Breast epithelium (tissue), 4 donors: ENCODE results near the gene SLC4A1AP. TPM values are rescaled to one million over a fixed set of nuclear protein-coding genes. Genes with fewer than 3 reads are reported as not detected.
A peak's percentile ranks its signal among the peaks of the same experiment; 100 is the strongest.
"Not testable (repeated sequence)": the region's sequence is repeated elsewhere in the genome, so short reads cannot be mapped to it uniquely, and the experiment has no call there.

Source experiments
- DNase-seq, 2 donors: peaks; one replicate each; pipeline ENCODE4 v3.0.0-alpha.2; 2019; ENCODE audit warnings: low spot score in 2 of 2
- H3K27ac ChIP-seq, 2 donors: fragments of 200-600 bp; sonication (generic) in 1 of 2; one replicate each; pipeline ENCODE4 v1.5.1; 2016 to 2019; ENCODE audit warnings: mild to moderate bottlenecking in 1 of 2
- H3K27me3 ChIP-seq, 2 donors: fragments of 200-600 bp; sonication (generic) in 1 of 2; one replicate each; pipeline versions ENCODE4 v1.5.1 to v1.6.0; 2017 to 2019; ENCODE audit warnings: control low read depth in 1 of 2, mild to moderate bottlenecking in 1 of 2
- H3K36me3 ChIP-seq: fragments of 200-600 bp; one replicate; pipeline ENCODE4 v1.5.1; 2019
- H3K4me1 ChIP-seq, 2 donors: fragments of 200-600 bp; sonication (generic); one replicate each; pipeline ENCODE4 v1.5.1; 2016 to 2019; ENCODE audit warnings: control low read depth in 1 of 2
- H3K4me3 ChIP-seq, 3 donors: fragments of 200-600 bp; sonication (generic); 1 replicate in 2 of 3; 2 replicates in 1 of 3; pipeline ENCODE4 v1.5.1; 2016 to 2019; ENCODE audit warnings: mild to moderate bottlenecking in 3 of 3, moderate library complexity in 2 of 3
- H3K9me3 ChIP-seq, 2 donors: fragments of 200-600 bp; sonication (generic) in 1 of 2; one replicate each; pipeline ENCODE4 v1.5.1; 2016 to 2019; ENCODE audit warnings: control low read depth in 1 of 2
- POLR2A ChIP-seq: fragments of 450-650 bp; IDR thresholded peaks from one replicate; pipeline ENCODE4 v1.6.1; 2016; ENCODE audit warnings: antibody characterized with exemption, mild to moderate bottlenecking, moderate library complexity
- POLR2AphosphoS5 ChIP-seq, 3 donors: sonication (generic); formaldehyde crosslinking; IDR thresholded peaks; one replicate each; pipeline ENCODE4 v1.6.1; 2017; ENCODE audit warnings: antibody characterized with exemption in 3 of 3
- intact Hi-C: fragments of 100-400 bp; cut with DNase I; formaldehyde crosslinking; loops from one replicate; pipeline ENCODE4 v1.15.1; 2023; ENCODE audit warnings: low total_unique reads
- total RNA-seq, 3 donors: library from RNA; depleted of rRNA; stranded (reverse); fragments of >200 nt; gene quantifications; one replicate each; pipeline ENCODE4 v1.1.0, GENCODE V29; 2016
- TF ChIP-seq, protein P1 (sequence below), 3 donors: fragments of 450-650 bp; IDR thresholded peaks; one replicate each; pipeline ENCODE4 v1.5.1; 2016 to 2017; ENCODE audit warnings: antibody characterized with exemption in 3 of 3, mild to moderate bottlenecking in 3 of 3, moderate library complexity in 3 of 3

SLC4A1AP gene
- total RNA-seq, 3 donors from 2014 or later = 23.3 to 27.1 (median 24.3) TPM

- TF ChIP-seq, protein P1, sequence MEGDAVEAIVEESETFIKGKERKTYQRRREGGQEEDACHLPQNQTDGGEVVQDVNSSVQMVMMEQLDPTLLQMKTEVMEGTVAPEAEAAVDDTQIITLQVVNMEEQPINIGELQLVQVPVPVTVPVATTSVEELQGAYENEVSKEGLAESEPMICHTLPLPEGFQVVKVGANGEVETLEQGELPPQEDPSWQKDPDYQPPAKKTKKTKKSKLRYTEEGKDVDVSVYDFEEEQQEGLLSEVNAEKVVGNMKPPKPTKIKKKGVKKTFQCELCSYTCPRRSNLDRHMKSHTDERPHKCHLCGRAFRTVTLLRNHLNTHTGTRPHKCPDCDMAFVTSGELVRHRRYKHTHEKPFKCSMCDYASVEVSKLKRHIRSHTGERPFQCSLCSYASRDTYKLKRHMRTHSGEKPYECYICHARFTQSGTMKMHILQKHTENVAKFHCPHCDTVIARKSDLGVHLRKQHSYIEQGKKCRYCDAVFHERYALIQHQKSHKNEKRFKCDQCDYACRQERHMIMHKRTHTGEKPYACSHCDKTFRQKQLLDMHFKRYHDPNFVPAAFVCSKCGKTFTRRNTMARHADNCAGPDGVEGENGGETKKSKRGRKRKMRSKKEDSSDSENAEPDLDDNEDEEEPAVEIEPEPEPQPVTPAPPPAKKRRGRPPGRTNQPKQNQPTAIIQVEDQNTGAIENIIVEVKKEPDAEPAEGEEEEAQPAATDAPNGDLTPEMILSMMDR (IDR thresholded peaks at IDR 0.05) = no peak
- TF ChIP-seq POLR2A = no peak
- TF ChIP-seq POLR2AphosphoS5 (IDR thresholded peaks at IDR 0.05) = no peak
- no peaks in the 10 kb centered on the region for H3K4me1 ChIP-seq
- H3K9me3 ChIP-seq = no peaks in the 10 kb centered on the region
- intact Hi-C loops = no loop called here
- no peak for DNase-seq
- no peak overlapping the region for H3K4me3 ChIP-seq
- H3K36me3 ChIP-seq = no peaks in the 10 kb centered on the region
- no peak overlapping the region for H3K27ac ChIP-seq
- no peaks in the 10 kb centered on the region for H3K27me3 ChIP-seq
These were observed 9.2 kb downstream of the SLC4A1AP start for GRCh38 chr2:27672723-27673486.

- Histone ChIP-seq H3K27me3 (no peaks in the 10 kb centered on the region), H3K4me3 (no peak overlapping the region), H3K36me3 (no peaks in the 10 kb centered on the region), H3K4me1 (no peaks in the 10 kb centered on the region), H3K9me3 (no peaks in the 10 kb centered on the region), H3K27ac (no peak overlapping the region)
- intact Hi-C loops = no loop called here
- DNase-seq = no peak
- TF ChIP-seq, protein P1 (IDR thresholded peaks at IDR 0.05) = no peak
- TF ChIP-seq POLR2AphosphoS5 (IDR thresholded peaks at IDR 0.05) (no peak), POLR2A (no peak)
These were observed 16.9 kb downstream of the SLC4A1AP start for GRCh38 chr2:27680571-27680970.

- Histone ChIP-seq H3K27me3 (no peaks in the 10 kb centered on the region), H3K36me3 (no peaks in the 10 kb centered on the region), H3K4me1 (no peaks in the 10 kb centered on the region), H3K27ac (peak overlapping the region; percentile 30 to 74), H3K4me3 (no peak overlapping the region), H3K9me3 (no peaks in the 10 kb centered on the region)
- no peak for DNase-seq
- intact Hi-C loops = no loop called here
- TF ChIP-seq POLR2AphosphoS5 (IDR thresholded peaks at IDR 0.05) = no peak
These were observed 18.2 kb downstream of the SLC4A1AP start for GRCh38 chr2:27681841-27682240.

DNA sequence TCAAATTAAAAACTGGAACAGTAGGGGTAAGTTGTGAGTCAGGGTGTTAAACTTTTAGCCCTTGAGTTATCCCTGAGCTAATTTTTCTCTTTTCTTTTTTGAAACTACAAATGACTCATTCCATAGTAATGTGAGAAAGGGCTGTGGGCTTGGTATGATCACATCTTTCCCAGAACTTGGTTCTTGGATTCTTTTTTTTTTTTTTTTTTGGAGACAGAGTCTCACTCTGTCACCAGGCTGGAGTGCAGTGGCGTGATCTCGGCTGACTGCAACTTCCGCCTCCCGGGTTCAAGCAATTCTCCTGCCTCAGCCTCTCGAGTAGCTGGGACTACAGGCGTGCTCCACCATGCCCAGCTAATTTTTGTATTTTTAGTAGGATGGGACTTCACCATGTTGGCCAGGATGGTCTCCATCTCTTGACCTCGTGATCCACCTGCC lies 18.7 kb downstream of the SLC4A1AP start:
- intact Hi-C loops, H3K36me3 ChIP-seq, H3K9me3 ChIP-seq, H3K4me3 ChIP-seq, DNase-seq, H3K27me3 ChIP-seq, H3K4me1 ChIP-seq: not testable (repeated sequence)
- H3K27ac ChIP-seq = peak overlapping the region in 1 of 2 donors; percentile 81

DNA sequence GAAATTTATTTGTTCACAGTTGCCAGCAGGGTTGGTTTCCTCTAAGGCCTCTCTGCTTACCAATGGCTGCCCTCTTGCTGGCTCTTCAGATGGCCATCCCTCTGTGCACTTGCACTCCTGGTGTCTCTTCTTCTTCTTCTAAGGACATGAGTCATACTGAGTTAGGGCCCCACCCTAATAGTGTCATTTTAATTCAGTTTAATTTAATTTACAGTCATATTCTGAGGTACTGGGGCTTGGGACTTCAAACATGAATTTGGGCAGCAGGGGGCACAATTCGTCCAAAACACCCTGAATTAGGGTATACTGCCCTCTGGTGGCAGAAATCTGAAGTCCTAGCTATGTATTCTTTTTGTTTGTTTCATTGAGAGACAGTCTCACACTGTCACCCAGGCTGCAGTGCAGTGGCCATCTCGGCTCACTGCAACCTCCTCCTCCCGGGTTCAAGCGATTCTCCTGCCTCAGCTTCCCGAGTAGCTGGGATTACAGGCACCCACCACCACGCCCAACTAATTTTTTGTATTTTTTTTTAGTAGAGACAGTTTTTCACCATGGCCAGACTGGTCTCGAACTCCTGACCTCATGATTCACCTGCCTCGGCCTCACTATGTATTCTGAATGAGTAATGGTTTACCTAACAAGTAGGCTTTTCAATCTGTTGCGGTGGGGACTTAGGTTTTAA lies 19.8 kb downstream of the SLC4A1AP start:
- no peaks in the 10 kb centered on the region for H3K36me3 ChIP-seq
- H3K27ac ChIP-seq = peak overlapping the region in 1 of 2 donors; percentile 81

DNA sequence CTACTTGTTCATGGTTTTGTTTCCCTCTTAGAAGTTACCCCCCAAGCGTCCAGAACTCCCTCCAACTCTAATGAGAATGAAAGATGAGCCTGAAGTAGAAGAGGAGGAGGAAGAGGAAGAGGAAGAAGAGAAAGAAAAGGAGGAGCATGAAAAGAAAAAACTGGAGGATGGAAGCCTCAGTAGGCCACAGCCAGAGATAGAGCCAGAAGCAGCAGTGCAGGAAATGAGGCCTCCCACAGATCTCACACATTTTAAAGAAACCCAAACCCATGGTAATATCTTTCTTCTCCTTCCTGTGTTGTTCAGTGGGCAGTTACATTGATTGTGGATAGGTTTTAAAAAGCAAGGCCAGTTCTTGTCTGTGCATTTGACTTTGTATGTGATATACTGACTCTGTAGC lies 21.3 kb downstream of the SLC4A1AP start:
- intact Hi-C loops, H3K4me3 ChIP-seq, H3K27me3 ChIP-seq, H3K4me1 ChIP-seq, DNase-seq, H3K27ac ChIP-seq, H3K9me3 ChIP-seq, H3K36me3 ChIP-seq: not testable (repeated sequence)

More for the DNA sequence above, 19.8 kb downstream of the SLC4A1AP start:
- peak; percentile 57 to 67 for DNase-seq
- no peak for TF ChIP-seq POLR2A
- TF ChIP-seq, protein P1 (IDR thresholded peaks at IDR 0.05) = peak; percentile 89 to 98 (median 93)
- peak in 1 of 3 donors; percentile 33 for TF ChIP-seq POLR2AphosphoS5 (IDR thresholded peaks at IDR 0.05)
- Histone ChIP-seq H3K4me1 (no peaks in the 10 kb centered on the region), H3K9me3 (no peaks in the 10 kb centered on the region), H3K4me3 (no peak overlapping the region), H3K27me3 (no peaks in the 10 kb centered on the region)
- intact Hi-C loops = no loop called here
